A172 (cell line): ENCODE data around the gene GRIK2. TPM values are rescaled to one million over a fixed set of nuclear protein-coding genes. Genes with fewer than 3 reads are reported as not detected.
A peak's percentile ranks its signal among the peaks of the same experiment; 100 is the strongest.

Source experiments
- DNase-seq: peaks from one replicate; pipeline ENCODE4 v3.0.0-alpha.2; 2015; ENCODE audit warnings: low spot score
- total RNA-seq: library from RNA; depleted of rRNA; stranded (reverse); fragments of >200 nt; shearing (Covaris generic); gene quantifications from 2 replicates; pipeline ENCODE4 v1.2.3, GENCODE V29; 2014

GRIK2 gene
- total RNA-seq, 1 experiment from 2014 or later = 0.12 TPM

- no peak for DNase-seq
These were observed 144.3 kb downstream of the GRIK2 start for GRCh38 chr6:101537753-101538316.

GRCh38 chr6:101539510-101540245 is 146.2 kb downstream of the GRIK2 start:
- no peak for DNase-seq

- DNase-seq = no peak
These were observed 148.4 kb downstream of the GRIK2 start for GRCh38 chr6:101541894-101542293.

GRCh38 chr6:101543796-101544195 is 150.3 kb downstream of the GRIK2 start:
- no peak for DNase-seq

- no peak for DNase-seq
These were observed 150.8 kb downstream of the GRIK2 start for GRCh38 chr6:101544286-101544685.

GRCh38 chr6:101545191-101545590 is 151.7 kb downstream of the GRIK2 start:
- DNase-seq = no peak

GRCh38 chr6:101550451-101550850 is 156.9 kb downstream of the GRIK2 start:
- DNase-seq = no peak

- no peak for DNase-seq
These were observed 160.7 kb downstream of the GRIK2 start for GRCh38 chr6:101554231-101554630.

GRCh38 chr6:101558712-101559111 is 165.2 kb downstream of the GRIK2 start:
- no peak for DNase-seq

- no peak for DNase-seq
These were observed 179.1 kb downstream of the GRIK2 start for GRCh38 chr6:101572627-101573026.

- no peak for DNase-seq
These were observed 183.6 kb downstream of the GRIK2 start for GRCh38 chr6:101577091-101577490.

GRCh38 chr6:101578306-101578705 is 184.8 kb downstream of the GRIK2 start:
- DNase-seq = no peak

- no peak for DNase-seq
These were observed 189.3 kb downstream of the GRIK2 start for GRCh38 chr6:101582792-101583191.

- no peak for DNase-seq
These were observed 192.0 kb downstream of the GRIK2 start for GRCh38 chr6:101585501-101585900.

- DNase-seq = no peak
These were observed 194.8 kb downstream of the GRIK2 start for GRCh38 chr6:101588343-101588742.

GRCh38 chr6:101595276-101595675 is 201.8 kb downstream of the GRIK2 start:
- DNase-seq = no peak

- peak; percentile 27 for DNase-seq
These were observed 204.2 kb downstream of the GRIK2 start for GRCh38 chr6:101597693-101598092.

- no peak for DNase-seq
These were observed 211.9 kb downstream of the GRIK2 start for GRCh38 chr6:101605426-101605825.

- DNase-seq = no peak
These were observed 212.4 kb downstream of the GRIK2 start for GRCh38 chr6:101605874-101606273.

GRCh38 chr6:101607111-101607690 is 213.7 kb downstream of the GRIK2 start:
- DNase-seq = no peak

- DNase-seq = no peak
These were observed 215.2 kb downstream of the GRIK2 start for GRCh38 chr6:101608703-101609102.

- DNase-seq = no peak
These were observed 220.0 kb downstream of the GRIK2 start for GRCh38 chr6:101613556-101613955.

GRCh38 chr6:101614774-101615173 is 221.3 kb downstream of the GRIK2 start:
- DNase-seq = peak; percentile 19
